Natural killer cell (primary cell): Measurements from ENCODE around the gene MTREX. TPM values are rescaled to one million over a fixed set of nuclear protein-coding genes. Genes with fewer than 3 reads are reported as not detected.
A peak's percentile ranks its signal among the peaks of the same experiment; 100 is the strongest.

ENCODE experiments used
- ATAC-seq, 3 donors: fragments of 150-1000 bp in 2 of 3; fragments of 200-7000 bp in 1 of 3; cut with Tn5 transposase; 1 replicate in 1 of 3; 2 replicates in 2 of 3; pipeline ENCODE4 v1.10.0; 2021; ENCODE audit warnings: mild to moderate bottlenecking in 2 of 3, moderate library complexity in 2 of 3
- DNase-seq, 2 donors: peaks; one replicate each; pipeline versions ENCODE4 v3.0.0 to v3.0.0-alpha.2; 2013 to 2021; ENCODE audit warnings: mixed read lengths in 1 of 2
- H3K27ac ChIP-seq: one replicate; pipeline ENCODE4 v1.5.1; 2013; ENCODE audit warnings: mild to moderate bottlenecking, low read length
- H3K27me3 ChIP-seq: one replicate; pipeline ENCODE4 v1.6.1; 2013; ENCODE audit warnings: low read length; ENCODE audit not compliant: control insufficient read depth, insufficient read depth
- H3K36me3 ChIP-seq: one replicate; pipeline ENCODE4 v1.6.1; 2013; ENCODE audit warnings: low read length; ENCODE audit not compliant: control insufficient read depth, insufficient read depth
- H3K4me1 ChIP-seq: one replicate; pipeline ENCODE4 v1.6.1; 2013; ENCODE audit warnings: low read length; ENCODE audit not compliant: control insufficient read depth, insufficient read depth
- H3K4me3 ChIP-seq: one replicate; pipeline ENCODE4 v1.5.1; 2013; ENCODE audit warnings: low read length
- H3K9me3 ChIP-seq: one replicate; pipeline ENCODE4 v1.6.1; 2013; ENCODE audit warnings: low read length; ENCODE audit not compliant: control insufficient read depth, insufficient read depth
- H3K27ac Mint-ChIP-seq, 2 donors: one replicate each; pipeline ENCODE4 v1.8.0; 2022; ENCODE audit warnings: mild to moderate bottlenecking in 2 of 2, mixed read lengths in 2 of 2, moderate library complexity in 1 of 2
- H3K27me3 Mint-ChIP-seq, 2 donors: one replicate each; pipeline ENCODE4 v1.8.0; 2022; ENCODE audit warnings: low read depth in 2 of 2, mixed read lengths in 2 of 2
- H3K36me3 Mint-ChIP-seq: one replicate; pipeline ENCODE4 v1.8.0; 2022; ENCODE audit warnings: mixed read lengths
- H3K4me1 Mint-ChIP-seq, 2 donors: one replicate each; pipeline ENCODE4 v1.8.0; 2022; ENCODE audit warnings: mixed read lengths in 2 of 2
- H3K4me3 Mint-ChIP-seq: one replicate; pipeline ENCODE4 v1.8.0; 2022; ENCODE audit warnings: mild to moderate bottlenecking, moderate library complexity, mixed read lengths
- H3K9me3 Mint-ChIP-seq, 2 donors: one replicate each; pipeline ENCODE4 v1.8.0; 2022; ENCODE audit warnings: mixed read lengths in 2 of 2
- whole genome bisulfite sequencing: methylation state at CpG from one replicate; pipeline ENCODE4 v1.1.7; 2013; ENCODE audit warnings: missing lambda C conversion rate; ENCODE audit not compliant: insufficient coverage; 5-methylcytosine and 5-hydroxymethylcytosine counted together
- intact Hi-C: fragments of 100-400 bp; cut with micrococcal nuclease; formaldehyde crosslinking; loops from one replicate; pipeline ENCODE4 v1.14.2; 2022
- total RNA-seq, 4 donors: library from RNA; stranded (reverse); fragments of 120-200 nt in 1 of 4; gene quantifications; one replicate each; pipeline versions ENCODE4 v1.2.3 to v1.2.4, GENCODE V29; 2013 to 2022
- TF ChIP-seq, protein P1 (sequence below): fragments of 200-600 bp; IDR thresholded peaks from one replicate; pipeline ENCODE4 v1.8.0; 2022; ENCODE audit warnings: antibody characterized with exemption

MTREX gene
- total RNA-seq, 3 donors from 2014 or later (not counting 1 experiment from before 2014, with no cell fraction given): 64.5 to 82.2 (median 77.6) TPM

DNA sequence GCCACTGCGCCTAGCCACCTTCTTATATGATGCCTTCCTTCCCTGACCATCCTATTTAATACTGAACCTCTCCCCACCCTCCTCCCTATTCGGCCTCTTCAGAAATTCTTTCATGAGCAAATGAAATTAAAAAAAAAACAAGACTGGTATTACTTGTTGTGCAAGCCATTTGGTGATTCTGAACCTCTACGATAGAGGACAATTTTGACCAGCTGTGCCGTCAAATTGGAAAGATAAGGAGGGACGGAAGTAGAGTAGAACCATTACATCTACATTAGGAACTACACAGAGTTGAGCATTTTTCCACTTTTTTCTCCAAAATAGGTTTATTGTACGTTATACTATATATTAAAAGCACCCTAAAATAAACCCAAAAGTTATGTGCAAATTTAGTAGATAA lies 3.2 kb upstream of the MTREX start:
- H3K9me3 Mint-ChIP-seq: no peaks in the 10 kb centered on the region
- intact Hi-C loops: no loop called here
- H3K4me3 ChIP-seq: no peak overlapping the region
- WGBS: 100% methylated on average over 5 of the region's 6 CpGs
- H3K9me3 ChIP-seq: peaks cover 4% of the 10 kb centered on the region
- H3K4me1 ChIP-seq: peaks cover 8% of the 10 kb centered on the region
- H3K36me3 ChIP-seq: peaks cover 3% of the 10 kb centered on the region
- ATAC-seq (no peak), DNase-seq (no peak)
- no peaks in the 10 kb centered on the region for H3K27me3 ChIP-seq
- H3K27ac Mint-ChIP-seq: no peak overlapping the region
- peaks cover 16% of the 10 kb centered on the region in 2 donors for H3K4me1 Mint-ChIP-seq
- TF ChIP-seq, protein P1, sequence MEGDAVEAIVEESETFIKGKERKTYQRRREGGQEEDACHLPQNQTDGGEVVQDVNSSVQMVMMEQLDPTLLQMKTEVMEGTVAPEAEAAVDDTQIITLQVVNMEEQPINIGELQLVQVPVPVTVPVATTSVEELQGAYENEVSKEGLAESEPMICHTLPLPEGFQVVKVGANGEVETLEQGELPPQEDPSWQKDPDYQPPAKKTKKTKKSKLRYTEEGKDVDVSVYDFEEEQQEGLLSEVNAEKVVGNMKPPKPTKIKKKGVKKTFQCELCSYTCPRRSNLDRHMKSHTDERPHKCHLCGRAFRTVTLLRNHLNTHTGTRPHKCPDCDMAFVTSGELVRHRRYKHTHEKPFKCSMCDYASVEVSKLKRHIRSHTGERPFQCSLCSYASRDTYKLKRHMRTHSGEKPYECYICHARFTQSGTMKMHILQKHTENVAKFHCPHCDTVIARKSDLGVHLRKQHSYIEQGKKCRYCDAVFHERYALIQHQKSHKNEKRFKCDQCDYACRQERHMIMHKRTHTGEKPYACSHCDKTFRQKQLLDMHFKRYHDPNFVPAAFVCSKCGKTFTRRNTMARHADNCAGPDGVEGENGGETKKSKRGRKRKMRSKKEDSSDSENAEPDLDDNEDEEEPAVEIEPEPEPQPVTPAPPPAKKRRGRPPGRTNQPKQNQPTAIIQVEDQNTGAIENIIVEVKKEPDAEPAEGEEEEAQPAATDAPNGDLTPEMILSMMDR: no peak
- no peak overlapping the region for H3K4me3 Mint-ChIP-seq
- no peak overlapping the region for H3K27ac ChIP-seq
- H3K36me3 Mint-ChIP-seq: no peaks in the 10 kb centered on the region
- H3K27me3 Mint-ChIP-seq: no peaks in the 10 kb centered on the region

- Histone ChIP-seq H3K27me3 (no peaks in the 10 kb centered on the region), H3K27ac (no peak overlapping the region), H3K36me3 (peaks cover 3% of the 10 kb centered on the region), H3K9me3 (peaks cover 4% of the 10 kb centered on the region), H3K4me3 (no peak overlapping the region), H3K4me1 (peaks cover 11% of the 10 kb centered on the region)
- intact Hi-C loops: loop anchor here (5.0 kb wide), 1 partner anchor 788 kb away; the partner anchor contains the start of gene SNX18
- DNase-seq (no peak), ATAC-seq (no peak)
- Mint-ChIP-seq H3K9me3 (no peaks in the 10 kb centered on the region), H3K27me3 (no peaks in the 10 kb centered on the region), H3K36me3 (no peaks in the 10 kb centered on the region), H3K27ac (no peak overlapping the region), H3K4me3 (no peak overlapping the region), H3K4me1 (peaks cover 14 to 16% of the 10 kb centered on the region in 2 donors)
- WGBS: 61% methylated on average over 4 of the region's 4 CpGs
- TF ChIP-seq, protein P1: no peak
Observed at GRCh38 chr5:55305345-55305744, 2.4 kb upstream of the MTREX start.

GRCh38 chr5:55306641-55307382 lies 977 bp upstream of the MTREX start:
- Mint-ChIP-seq H3K36me3 (no peaks in the 10 kb centered on the region), H3K9me3 (no peaks in the 10 kb centered on the region), H3K4me3 (no peak overlapping the region), H3K27ac (no peak overlapping the region), H3K27me3 (no peaks in the 10 kb centered on the region), H3K4me1 (peaks cover 20 to 25% of the 10 kb centered on the region in 2 donors)
- WGBS: 34% methylated on average over 12 of the region's 12 CpGs
- no peak for ATAC-seq
- Histone ChIP-seq H3K9me3 (no peaks in the 10 kb centered on the region), H3K27me3 (no peaks in the 10 kb centered on the region), H3K27ac (peak overlapping the region; percentile 93), H3K4me3 (peak overlapping the region; percentile 64), H3K4me1 (peaks cover 17% of the 10 kb centered on the region), H3K36me3 (no peaks in the 10 kb centered on the region)
- TF ChIP-seq, protein P1: no peak
- intact Hi-C loops: loop anchor here (5.0 kb wide), 1 partner anchor 790 kb away; the partner anchor contains the start of gene SNX18
- DNase-seq: no peak
